Neutrophil (primary cell): Measurements from ENCODE around the gene PRDM2.

Experiments used
- H3K27ac ChIP-seq: fragments of 200-600 bp; sonication (generic); 2 replicates; pipeline ENCODE4 v1.5.1; 2016; ENCODE audit warnings: mild to moderate bottlenecking, moderate library complexity
- H3K27me3 ChIP-seq: fragments of 200-600 bp; sonication (generic); 2 replicates; pipeline ENCODE4 v1.6.0; 2016; ENCODE audit warnings: mild to moderate bottlenecking
- H3K36me3 ChIP-seq: fragments of 200-600 bp; sonication (generic); 2 replicates; pipeline ENCODE4 v1.5.1; 2017
- H3K4me1 ChIP-seq, 2 experiments: fragments of 200-600 bp in 1 of 2; sonication (generic) in 1 of 2; 1 replicate in 1 of 2; 2 replicates in 1 of 2; pipeline versions ENCODE4 v1.5.1 to v1.6.1; 2013 to 2016; ENCODE audit warnings: low read depth in 1 of 2, low read length in 1 of 2, mild to moderate bottlenecking in 1 of 2, moderate library complexity in 1 of 2; ENCODE audit not compliant: control insufficient read depth in 1 of 2, insufficient read depth in 1 of 2
- H3K4me3 ChIP-seq, 2 experiments: fragments of 200-600 bp in 1 of 2; sonication (generic) in 1 of 2; 1 replicate in 1 of 2; 2 replicates in 1 of 2; pipeline ENCODE4 v1.5.1; 2013 to 2016; ENCODE audit warnings: low read depth in 1 of 2, low read length in 1 of 2, mild to moderate bottlenecking in 1 of 2, moderate library complexity in 1 of 2
- H3K9me3 ChIP-seq: fragments of 200-600 bp; sonication (generic); 2 replicates; pipeline ENCODE4 v1.5.1; 2016
- TF ChIP-seq, protein P1 (sequence below): fragments of 200-600 bp; sonication (generic); IDR thresholded peaks from 2 replicates; pipeline ENCODE4 v1.5.1; 2016; ENCODE audit warnings: antibody characterized with exemption

PRDM2 gene, protein sequence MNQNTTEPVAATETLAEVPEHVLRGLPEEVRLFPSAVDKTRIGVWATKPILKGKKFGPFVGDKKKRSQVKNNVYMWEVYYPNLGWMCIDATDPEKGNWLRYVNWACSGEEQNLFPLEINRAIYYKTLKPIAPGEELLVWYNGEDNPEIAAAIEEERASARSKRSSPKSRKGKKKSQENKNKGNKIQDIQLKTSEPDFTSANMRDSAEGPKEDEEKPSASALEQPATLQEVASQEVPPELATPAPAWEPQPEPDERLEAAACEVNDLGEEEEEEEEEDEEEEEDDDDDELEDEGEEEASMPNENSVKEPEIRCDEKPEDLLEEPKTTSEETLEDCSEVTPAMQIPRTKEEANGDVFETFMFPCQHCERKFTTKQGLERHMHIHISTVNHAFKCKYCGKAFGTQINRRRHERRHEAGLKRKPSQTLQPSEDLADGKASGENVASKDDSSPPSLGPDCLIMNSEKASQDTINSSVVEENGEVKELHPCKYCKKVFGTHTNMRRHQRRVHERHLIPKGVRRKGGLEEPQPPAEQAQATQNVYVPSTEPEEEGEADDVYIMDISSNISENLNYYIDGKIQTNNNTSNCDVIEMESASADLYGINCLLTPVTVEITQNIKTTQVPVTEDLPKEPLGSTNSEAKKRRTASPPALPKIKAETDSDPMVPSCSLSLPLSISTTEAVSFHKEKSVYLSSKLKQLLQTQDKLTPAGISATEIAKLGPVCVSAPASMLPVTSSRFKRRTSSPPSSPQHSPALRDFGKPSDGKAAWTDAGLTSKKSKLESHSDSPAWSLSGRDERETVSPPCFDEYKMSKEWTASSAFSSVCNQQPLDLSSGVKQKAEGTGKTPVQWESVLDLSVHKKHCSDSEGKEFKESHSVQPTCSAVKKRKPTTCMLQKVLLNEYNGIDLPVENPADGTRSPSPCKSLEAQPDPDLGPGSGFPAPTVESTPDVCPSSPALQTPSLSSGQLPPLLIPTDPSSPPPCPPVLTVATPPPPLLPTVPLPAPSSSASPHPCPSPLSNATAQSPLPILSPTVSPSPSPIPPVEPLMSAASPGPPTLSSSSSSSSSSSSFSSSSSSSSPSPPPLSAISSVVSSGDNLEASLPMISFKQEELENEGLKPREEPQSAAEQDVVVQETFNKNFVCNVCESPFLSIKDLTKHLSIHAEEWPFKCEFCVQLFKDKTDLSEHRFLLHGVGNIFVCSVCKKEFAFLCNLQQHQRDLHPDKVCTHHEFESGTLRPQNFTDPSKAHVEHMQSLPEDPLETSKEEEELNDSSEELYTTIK (N-terminal part only)

DNA sequence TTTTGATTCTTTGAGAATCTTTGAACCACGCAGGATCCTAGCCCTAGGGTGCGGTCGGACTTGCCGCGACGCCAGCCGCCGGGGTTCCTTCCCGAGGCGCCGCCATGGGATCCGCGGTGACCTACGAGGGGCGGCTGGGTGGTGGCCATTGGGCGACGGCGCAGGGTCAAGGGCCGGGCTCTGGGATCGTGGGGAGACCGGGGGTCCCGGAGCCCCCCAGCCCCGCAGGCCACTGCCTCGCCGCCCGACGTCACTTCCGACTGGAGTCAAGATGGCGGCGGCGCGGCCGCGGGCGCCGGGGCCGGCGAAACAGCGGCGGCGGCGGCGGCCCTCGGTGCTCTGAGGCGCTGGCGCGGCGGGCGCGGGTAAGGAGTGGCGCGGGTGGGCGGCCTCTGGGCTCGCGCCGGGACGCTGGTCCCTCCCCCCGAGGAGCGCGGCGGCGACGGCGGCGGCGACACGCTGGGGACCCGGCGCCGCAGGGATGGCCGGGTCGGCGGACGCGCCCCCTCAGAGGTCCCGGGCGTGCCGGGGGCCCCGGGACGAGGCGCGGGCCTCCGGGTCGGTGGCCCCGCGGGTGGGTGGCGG is at the start of gene PRDM2:
PRDM2 (plus strand) TSS at position 253 of the 585 bp plus-strand sequence. CDS start 15,418 bp downstream, outside the sequence.
- H3K27ac ChIP-seq = peak within 1 kb of the TSS; percentile 98
- H3K4me1 ChIP-seq = peaks cover 53 to 54% of the 10 kb centered on the region in 2 experiments
- no peaks in the 10 kb centered on the region for H3K27me3 ChIP-seq
- no peaks in the 10 kb centered on the region for H3K36me3 ChIP-seq
- peak within 1 kb of the TSS; percentile 90 to 95 for H3K4me3 ChIP-seq
- H3K9me3 ChIP-seq = no peaks in the 10 kb centered on the region
- TF ChIP-seq, protein P1, sequence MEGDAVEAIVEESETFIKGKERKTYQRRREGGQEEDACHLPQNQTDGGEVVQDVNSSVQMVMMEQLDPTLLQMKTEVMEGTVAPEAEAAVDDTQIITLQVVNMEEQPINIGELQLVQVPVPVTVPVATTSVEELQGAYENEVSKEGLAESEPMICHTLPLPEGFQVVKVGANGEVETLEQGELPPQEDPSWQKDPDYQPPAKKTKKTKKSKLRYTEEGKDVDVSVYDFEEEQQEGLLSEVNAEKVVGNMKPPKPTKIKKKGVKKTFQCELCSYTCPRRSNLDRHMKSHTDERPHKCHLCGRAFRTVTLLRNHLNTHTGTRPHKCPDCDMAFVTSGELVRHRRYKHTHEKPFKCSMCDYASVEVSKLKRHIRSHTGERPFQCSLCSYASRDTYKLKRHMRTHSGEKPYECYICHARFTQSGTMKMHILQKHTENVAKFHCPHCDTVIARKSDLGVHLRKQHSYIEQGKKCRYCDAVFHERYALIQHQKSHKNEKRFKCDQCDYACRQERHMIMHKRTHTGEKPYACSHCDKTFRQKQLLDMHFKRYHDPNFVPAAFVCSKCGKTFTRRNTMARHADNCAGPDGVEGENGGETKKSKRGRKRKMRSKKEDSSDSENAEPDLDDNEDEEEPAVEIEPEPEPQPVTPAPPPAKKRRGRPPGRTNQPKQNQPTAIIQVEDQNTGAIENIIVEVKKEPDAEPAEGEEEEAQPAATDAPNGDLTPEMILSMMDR = peak; percentile 23

DNA sequence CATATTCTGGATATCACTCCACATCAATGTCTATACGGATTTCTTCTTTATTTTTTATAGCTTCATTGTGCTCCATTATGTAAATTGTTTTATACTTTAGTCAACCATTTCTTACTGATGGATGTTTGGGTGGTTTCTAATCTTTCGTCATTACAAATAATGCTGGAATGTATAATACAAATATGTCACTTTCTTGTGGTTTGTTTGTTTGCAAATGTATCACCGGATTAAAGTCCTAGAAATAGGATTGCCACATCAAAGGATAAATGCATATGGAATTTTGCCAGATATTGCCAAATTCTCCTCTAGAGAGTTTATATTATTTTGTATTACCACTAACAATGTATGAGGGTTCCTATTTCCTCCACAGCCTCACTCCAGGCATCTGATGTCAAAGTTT is 48.7 kb upstream of the PRDM2 start:
- no peak overlapping the region for H3K27ac ChIP-seq
- H3K9me3 ChIP-seq = no peaks in the 10 kb centered on the region
- peaks cover 37% of the 10 kb centered on the region for H3K27me3 ChIP-seq
- no peaks in the 10 kb centered on the region for H3K4me1 ChIP-seq
- no peak overlapping the region for H3K4me3 ChIP-seq
- no peaks in the 10 kb centered on the region for H3K36me3 ChIP-seq
- TF ChIP-seq, protein P1 = no peak

DNA sequence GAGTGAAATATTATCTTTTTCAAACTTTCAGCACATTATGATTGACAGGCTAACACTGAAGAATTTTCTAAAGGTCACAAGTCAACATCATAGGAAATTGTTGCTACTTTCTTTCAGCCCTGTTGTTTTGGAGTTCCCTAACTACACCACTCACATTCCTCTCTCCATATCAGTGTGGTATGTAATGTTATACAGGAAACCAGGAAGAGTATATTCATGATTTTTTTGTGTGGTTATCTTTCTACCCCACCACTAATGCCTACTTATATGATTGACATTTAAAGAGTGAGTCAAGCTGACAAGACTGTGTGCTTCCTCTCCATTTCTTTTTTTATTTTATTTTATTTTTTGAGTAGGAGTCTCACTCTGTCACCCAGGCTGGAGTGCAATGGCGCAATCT is 47.8 kb upstream of the PRDM2 start:
- TF ChIP-seq, protein P1 = no peak
- H3K4me1 ChIP-seq = no peaks in the 10 kb centered on the region
- no peaks in the 10 kb centered on the region for H3K9me3 ChIP-seq
- no peaks in the 10 kb centered on the region for H3K36me3 ChIP-seq
- H3K27ac ChIP-seq = no peak overlapping the region
- no peak overlapping the region for H3K4me3 ChIP-seq
- peaks cover 43% of the 10 kb centered on the region for H3K27me3 ChIP-seq

DNA sequence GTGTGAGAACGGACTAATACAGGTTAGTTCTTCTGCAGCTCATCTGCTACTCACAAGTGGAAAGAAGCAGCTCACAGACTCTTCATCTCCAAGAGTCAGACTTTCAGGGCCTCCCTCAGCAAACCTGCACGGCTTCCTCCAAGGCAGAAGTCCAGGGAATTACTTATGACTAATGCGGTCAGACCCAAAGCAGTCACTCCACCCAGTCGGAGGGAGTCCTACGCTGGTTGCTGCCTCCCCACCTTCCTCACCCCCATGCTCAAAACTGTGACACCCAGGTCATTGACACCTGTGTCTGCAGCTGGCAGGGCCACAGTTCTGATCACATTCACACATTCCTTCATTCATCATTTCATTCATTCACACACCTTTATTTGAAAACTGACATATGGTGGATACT is 38.4 kb upstream of the PRDM2 start:
- Histone ChIP-seq H3K4me1 (peaks cover 19 to 33% of the 10 kb centered on the region in 2 experiments), H3K27me3 (peaks cover 6% of the 10 kb centered on the region), H3K27ac (no peak overlapping the region), H3K9me3 (no peaks in the 10 kb centered on the region), H3K36me3 (no peaks in the 10 kb centered on the region), H3K4me3 (no peak overlapping the region)
- TF ChIP-seq, protein P1 = no peak

DNA sequence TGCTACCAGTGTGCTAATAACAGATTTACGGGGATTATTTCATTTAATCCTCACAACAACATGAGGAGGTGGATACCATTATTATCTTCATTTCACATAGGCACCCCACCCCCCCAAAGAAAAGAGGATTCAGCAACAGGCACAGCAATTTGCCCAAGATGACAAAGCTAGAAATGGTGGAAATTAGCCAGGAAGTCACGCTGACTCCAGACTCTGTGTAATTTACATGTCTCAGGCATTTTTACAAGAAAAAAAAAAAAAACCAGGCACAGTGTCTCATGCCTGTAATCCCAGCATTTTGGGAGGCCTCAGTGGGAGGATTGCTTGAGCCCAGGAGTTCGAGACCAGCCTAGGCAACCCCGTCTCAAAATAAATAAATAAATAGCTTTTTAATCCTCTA is 37.5 kb upstream of the PRDM2 start:
- Histone ChIP-seq H3K27me3 (no peaks in the 10 kb centered on the region), H3K36me3 (no peaks in the 10 kb centered on the region), H3K4me1 (peaks cover 19 to 33% of the 10 kb centered on the region in 2 experiments), H3K4me3 (no peak overlapping the region), H3K27ac (no peak overlapping the region), H3K9me3 (no peaks in the 10 kb centered on the region)
- TF ChIP-seq, protein P1 = no peak
